Vagina (tissue), 2 donors: Measurements from ENCODE around the gene STAMBP. TPM values are rescaled to one million over a fixed set of nuclear protein-coding genes. Genes with fewer than 3 reads are reported as not detected.
"Not testable (repeated sequence)": the region's sequence is repeated elsewhere in the genome, so short reads cannot be mapped to it uniquely, and the experiment has no call there.

Experiments
- DNase-seq, 2 donors: peaks; one replicate each; pipeline ENCODE4 v3.0.0-alpha.2; 2017; ENCODE audit errors: extremely low spot score in 2 of 2
- H3K27ac ChIP-seq: fragments of 200-600 bp; sonication (generic); one replicate; pipeline ENCODE4 v1.5.1; 2019
- H3K27me3 ChIP-seq: fragments of 200-600 bp; sonication (generic); one replicate; pipeline ENCODE4 v1.5.1; 2019
- H3K36me3 ChIP-seq, 2 donors: fragments of 200-600 bp; sonication (generic); one replicate each; pipeline ENCODE4 v1.5.1; 2017 to 2019
- H3K4me1 ChIP-seq: fragments of 200-600 bp; sonication (generic); one replicate; pipeline ENCODE4 v1.5.1; 2019
- H3K4me3 ChIP-seq, 2 donors: fragments of 200-600 bp; sonication (generic); 1 replicate in 1 of 2; 2 replicates in 1 of 2; pipeline ENCODE4 v1.5.1; 2016 to 2019
- H3K9me3 ChIP-seq: fragments of 200-600 bp; sonication (generic); one replicate; pipeline ENCODE4 v1.5.1; 2019
- CTCF ChIP-seq, 3 experiments: fragments of 450-650 bp in 2 of 3; fragments of 200-600 bp in 1 of 3; sonication (generic) in 1 of 3; IDR thresholded peaks; one replicate each; pipeline ENCODE4 v1.5.1; 2017 to 2019; ENCODE audit warnings: antibody characterized with exemption in 3 of 3, mild to moderate bottlenecking in 2 of 3, moderate library complexity in 2 of 3
- POLR2A ChIP-seq, 2 donors: fragments of 450-650 bp; IDR thresholded peaks; one replicate each; pipeline ENCODE4 v1.6.1; 2017; ENCODE audit warnings: antibody characterized with exemption in 2 of 2, mild to moderate bottlenecking in 2 of 2, moderate library complexity in 2 of 2
- POLR2AphosphoS5 ChIP-seq, 2 donors: sonication (generic); formaldehyde crosslinking; IDR thresholded peaks; one replicate each; pipeline ENCODE4 v1.9.0; 2017; ENCODE audit warnings: antibody characterized with exemption in 2 of 2, mild to moderate bottlenecking in 2 of 2, low read depth in 1 of 2; ENCODE audit not compliant: insufficient read depth in 1 of 2
- intact Hi-C: fragments of 100-400 bp; cut with DNase I; formaldehyde crosslinking; loops from one replicate; pipeline ENCODE4 v1.15.1; 2023
- total RNA-seq: library from RNA; depleted of rRNA; stranded (reverse); fragments of >200 nt; gene quantifications from one replicate; pipeline ENCODE4 v1.2.3, GENCODE V29; 2016

The STAMBP gene
- total RNA-seq, 1 donor from 2014 or later = 30.4 TPM

DNA sequence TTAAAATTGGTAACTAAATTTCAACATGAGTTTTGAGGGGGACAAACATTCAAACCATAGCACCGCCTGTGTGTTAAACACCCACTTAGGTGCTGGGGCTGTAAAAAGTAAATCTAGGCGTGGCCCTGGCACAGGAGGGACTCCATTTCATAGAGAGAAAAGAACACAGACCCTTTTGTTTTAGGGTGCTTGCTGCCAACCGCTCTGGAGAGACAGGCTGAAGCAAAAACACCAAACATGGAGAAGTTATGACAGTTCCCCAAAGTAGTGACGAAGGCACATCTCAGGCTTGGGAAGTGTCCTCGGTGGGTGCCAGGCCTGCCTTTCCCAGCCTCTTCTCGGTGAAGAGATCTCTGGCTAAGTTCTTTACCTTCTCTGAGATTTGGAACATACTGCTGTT, 69.2 kb downstream of the STAMBP start:
- no peak for DNase-seq
- no peak for TF ChIP-seq CTCF (IDR thresholded peaks at IDR 0.05)
- no peak for TF ChIP-seq POLR2AphosphoS5 (IDR thresholded peaks at IDR 0.05; ENCODE audit: insufficient read depth in 1 of 2, low read depth in 1 of 2)
- TF ChIP-seq POLR2A (IDR thresholded peaks at IDR 0.05) = no peak
- Histone ChIP-seq H3K36me3 (no peaks in the 10 kb centered on the region), H3K9me3 (no peaks in the 10 kb centered on the region), H3K27ac (peak overlapping the region; percentile 79), H3K27me3 (no peaks in the 10 kb centered on the region), H3K4me1 (peaks cover 7% of the 10 kb centered on the region), H3K4me3 (peak overlapping the region; percentile 38 to 44)
- intact Hi-C loops = no loop called here

DNA sequence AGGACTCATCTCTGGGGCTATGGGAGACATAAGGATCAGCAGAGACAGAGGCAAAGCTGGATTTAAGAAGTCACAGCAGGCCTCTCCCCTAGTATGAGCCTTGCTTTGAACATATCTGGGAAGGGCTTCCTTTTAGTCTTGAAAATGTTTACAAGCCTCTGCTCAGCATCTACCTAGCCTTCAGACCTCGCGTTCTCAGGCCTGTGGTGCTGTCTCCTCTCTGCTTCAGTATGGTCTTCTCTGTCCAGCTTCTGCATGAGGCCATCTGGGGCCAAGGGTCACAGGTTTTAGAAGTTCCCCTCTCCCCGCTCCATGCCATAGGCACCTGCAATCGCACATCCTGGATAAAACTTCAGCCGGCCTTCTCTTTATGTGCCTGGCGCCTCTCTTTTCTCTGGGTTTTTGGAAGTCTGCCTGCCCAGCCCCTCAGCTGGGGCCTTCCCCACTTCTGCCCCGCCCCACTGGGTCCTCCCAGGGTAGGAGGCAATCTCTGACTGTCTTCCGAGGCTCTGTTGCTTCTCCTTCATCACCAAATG, 71.1 kb downstream of the STAMBP start:
- Histone ChIP-seq H3K27me3 (no peaks in the 10 kb centered on the region), H3K4me3 (peak overlapping the region in 1 of 2 donors; percentile 10), H3K4me1 (peaks cover 7% of the 10 kb centered on the region), H3K36me3 (no peaks in the 10 kb centered on the region), H3K27ac (no peak overlapping the region), H3K9me3 (no peaks in the 10 kb centered on the region)
- DNase-seq = no peak
- TF ChIP-seq CTCF (IDR thresholded peaks at IDR 0.05) (no peak), POLR2AphosphoS5 (IDR thresholded peaks at IDR 0.05; ENCODE audit: insufficient read depth in 1 of 2, low read depth in 1 of 2) (peak in 1 of 2 donors; percentile 46)
- intact Hi-C loops = no loop called here

GRCh38 chr2:73901143-73901542, 72.4 kb downstream of the STAMBP start:
- H3K36me3 ChIP-seq = no peaks in the 10 kb centered on the region
- no peak for DNase-seq
- no peaks in the 10 kb centered on the region for H3K9me3 ChIP-seq
- peaks cover 7% of the 10 kb centered on the region for H3K4me1 ChIP-seq
- no peak overlapping the region for H3K27ac ChIP-seq
- no peaks in the 10 kb centered on the region for H3K27me3 ChIP-seq
- no peak overlapping the region for H3K4me3 ChIP-seq
- intact Hi-C loops = no loop called here
- TF ChIP-seq POLR2AphosphoS5 (IDR thresholded peaks at IDR 0.05; ENCODE audit: insufficient read depth in 1 of 2, low read depth in 1 of 2) (peak in 1 of 2 donors; percentile 59), POLR2A (IDR thresholded peaks at IDR 0.05) (no peak)

- Histone ChIP-seq H3K9me3 (no peaks in the 10 kb centered on the region), H3K36me3 (no peaks in the 10 kb centered on the region), H3K27ac (no peak overlapping the region), H3K4me3 (no peak overlapping the region), H3K4me1 (no peaks in the 10 kb centered on the region), H3K27me3 (no peaks in the 10 kb centered on the region)
- no peak for DNase-seq
- intact Hi-C loops = no loop called here
- TF ChIP-seq POLR2AphosphoS5 (IDR thresholded peaks at IDR 0.05; ENCODE audit: insufficient read depth in 1 of 2, low read depth in 1 of 2) (no peak), CTCF (IDR thresholded peaks at IDR 0.05) (no peak), POLR2A (IDR thresholded peaks at IDR 0.05) (no peak)
These were observed 73.5 kb downstream of the STAMBP start for GRCh38 chr2:73902284-73902683.

DNA sequence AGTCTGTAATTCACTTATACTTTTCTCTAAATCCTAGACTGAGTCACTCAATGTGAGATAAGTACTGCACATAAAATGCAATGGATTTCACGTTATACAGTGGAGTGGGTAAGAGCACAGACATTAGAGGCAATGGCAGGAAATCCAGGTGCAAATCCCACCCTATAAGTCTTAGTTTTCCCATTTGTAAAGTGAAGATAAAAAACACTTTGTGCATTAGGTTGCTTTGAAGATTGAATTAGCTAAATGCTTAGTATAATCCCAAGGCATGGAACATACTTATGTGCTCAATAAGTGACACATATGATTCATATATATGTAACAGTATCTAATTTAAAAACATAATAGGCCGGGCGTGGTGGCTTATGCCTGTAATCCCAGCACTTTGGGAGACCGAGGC, 74.6 kb downstream of the STAMBP start:
- DNase-seq = no peak
- no peaks in the 10 kb centered on the region for H3K36me3 ChIP-seq
- no peaks in the 10 kb centered on the region for H3K9me3 ChIP-seq
- no peak overlapping the region for H3K4me3 ChIP-seq
- TF ChIP-seq POLR2A (IDR thresholded peaks at IDR 0.05) (no peak), CTCF (IDR thresholded peaks at IDR 0.05) (no peak), POLR2AphosphoS5 (IDR thresholded peaks at IDR 0.05; ENCODE audit: insufficient read depth in 1 of 2, low read depth in 1 of 2) (no peak)
- H3K27me3 ChIP-seq = no peaks in the 10 kb centered on the region
- H3K27ac ChIP-seq = no peak overlapping the region
- intact Hi-C loops = no loop called here
- no peaks in the 10 kb centered on the region for H3K4me1 ChIP-seq

GRCh38 chr2:73903949-73904613, 75.3 kb downstream of the STAMBP start:
- DNase-seq, H3K4me3 ChIP-seq, H3K4me1 ChIP-seq, H3K9me3 ChIP-seq, H3K27me3 ChIP-seq, intact Hi-C loops, H3K36me3 ChIP-seq, H3K27ac ChIP-seq: not testable (repeated sequence)
